Measurements from ENCODE around the gene VAV1.
"Not testable (repeated sequence)": the region's sequence is repeated elsewhere in the genome, so short reads cannot be mapped to it uniquely, and the experiment has no call there.

VAV1 gene

DNA sequence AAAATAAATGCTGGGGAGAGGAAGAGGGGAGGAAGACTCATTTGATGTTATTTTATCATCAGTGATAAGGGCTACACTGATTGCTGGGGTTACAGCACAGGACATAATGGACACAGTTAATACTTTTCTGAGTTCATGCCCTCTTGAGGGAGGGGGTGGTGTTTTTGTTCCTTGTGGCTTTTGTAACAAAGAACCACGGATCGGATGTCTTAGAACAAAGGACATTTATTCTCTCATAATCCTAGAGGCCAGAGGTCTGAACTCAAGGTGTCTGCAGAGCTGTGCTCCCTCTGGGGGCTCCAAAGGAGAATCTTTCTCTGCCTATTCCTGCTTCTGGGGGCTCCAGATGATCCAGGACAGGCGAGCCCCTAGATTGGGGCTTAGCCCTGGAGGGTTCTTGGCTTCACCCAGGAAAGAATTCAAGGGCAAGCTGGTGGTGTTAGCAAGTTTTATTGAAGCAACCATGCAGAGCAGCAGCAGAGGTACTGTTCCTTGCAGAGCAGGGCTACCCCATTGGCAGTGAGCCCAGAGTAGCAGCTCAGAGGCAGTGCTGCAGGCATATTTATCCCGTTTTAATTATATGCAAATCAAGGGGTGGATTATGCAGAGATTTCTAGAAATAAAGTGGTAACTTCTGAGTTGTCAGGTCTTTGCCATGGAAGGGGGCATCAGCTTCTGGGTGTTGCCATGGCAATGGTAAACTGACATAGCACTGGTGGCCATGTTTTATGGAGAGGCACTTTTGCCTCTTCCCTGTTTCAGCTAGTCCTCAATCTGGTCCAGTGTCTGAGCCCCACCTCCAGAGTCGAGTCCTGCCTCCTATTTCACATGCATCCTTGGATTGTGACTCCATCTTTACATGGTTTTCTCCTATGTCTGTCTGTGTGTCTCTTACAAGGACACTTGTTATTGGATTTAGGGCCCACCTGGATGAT is 18.0 kb downstream of the VAV1 start:
- no peak for DNase-seq

- no peak for DNase-seq
Measured at GRCh38 chr19:6791237-6791636, 18.7 kb downstream of the VAV1 start.

- no peak for DNase-seq
Measured at GRCh38 chr19:6793411-6793810, 20.9 kb downstream of the VAV1 start.

GRCh38 chr19:6793973-6794372 is 21.5 kb downstream of the VAV1 start:
- no peak for DNase-seq

DNA sequence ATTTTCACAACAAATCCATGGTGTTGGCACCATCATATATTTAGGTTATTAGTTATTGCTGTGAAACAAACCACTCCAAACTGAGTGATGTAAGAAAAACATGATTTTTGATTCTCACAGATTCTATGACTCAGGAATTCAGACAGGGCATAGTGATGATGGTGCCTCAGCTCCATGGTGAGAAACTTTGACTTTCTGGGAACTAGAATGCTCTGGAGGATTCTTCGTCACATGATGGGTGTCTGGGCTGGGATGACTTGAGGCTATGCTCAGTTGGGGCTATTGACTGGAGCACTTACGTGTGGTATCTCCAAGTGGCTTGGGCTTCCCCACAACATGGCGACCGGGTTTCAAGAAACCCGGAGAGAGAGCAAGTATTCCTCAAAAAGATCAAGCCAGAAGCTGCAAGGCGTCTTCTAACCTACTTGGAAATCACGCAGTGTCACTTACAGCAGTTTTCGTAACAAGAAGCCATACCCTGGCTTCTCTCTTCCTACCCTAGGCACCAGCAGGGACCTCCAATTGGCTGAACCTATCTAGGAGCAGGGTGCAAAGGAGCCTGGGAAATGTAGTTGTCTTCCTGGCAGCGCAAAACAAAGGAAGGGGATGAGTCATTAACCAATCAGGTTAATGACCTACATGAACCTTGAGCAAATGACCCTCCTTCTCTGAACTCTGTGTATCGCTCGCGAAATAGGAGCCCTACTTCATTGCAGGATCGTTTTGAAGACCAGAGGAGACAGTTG is 22.4 kb downstream of the VAV1 start:
- no peak for DNase-seq

- no peak for DNase-seq
Measured at GRCh38 chr19:6796278-6796677, 23.8 kb downstream of the VAV1 start.

DNA sequence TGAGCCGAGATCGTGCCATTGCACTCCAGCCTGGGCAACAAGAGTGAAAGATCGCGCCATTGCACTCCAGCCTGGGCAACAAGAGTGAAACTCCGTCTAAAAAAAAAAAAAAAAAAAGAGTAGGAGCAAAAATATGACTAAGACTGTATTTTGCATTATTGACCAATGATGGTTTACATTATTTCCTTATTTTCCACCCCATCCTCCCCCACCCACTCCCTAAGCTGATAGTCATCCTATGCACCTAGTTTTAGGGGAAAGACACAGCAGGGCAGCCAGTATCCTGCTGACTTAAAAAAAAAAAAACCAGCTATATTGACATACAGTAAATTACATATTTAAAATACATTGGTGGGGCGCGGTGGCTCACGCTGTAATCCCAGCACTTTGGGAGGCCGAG is 25.1 kb downstream of the VAV1 start:
- DNase-seq: no peak

DNA sequence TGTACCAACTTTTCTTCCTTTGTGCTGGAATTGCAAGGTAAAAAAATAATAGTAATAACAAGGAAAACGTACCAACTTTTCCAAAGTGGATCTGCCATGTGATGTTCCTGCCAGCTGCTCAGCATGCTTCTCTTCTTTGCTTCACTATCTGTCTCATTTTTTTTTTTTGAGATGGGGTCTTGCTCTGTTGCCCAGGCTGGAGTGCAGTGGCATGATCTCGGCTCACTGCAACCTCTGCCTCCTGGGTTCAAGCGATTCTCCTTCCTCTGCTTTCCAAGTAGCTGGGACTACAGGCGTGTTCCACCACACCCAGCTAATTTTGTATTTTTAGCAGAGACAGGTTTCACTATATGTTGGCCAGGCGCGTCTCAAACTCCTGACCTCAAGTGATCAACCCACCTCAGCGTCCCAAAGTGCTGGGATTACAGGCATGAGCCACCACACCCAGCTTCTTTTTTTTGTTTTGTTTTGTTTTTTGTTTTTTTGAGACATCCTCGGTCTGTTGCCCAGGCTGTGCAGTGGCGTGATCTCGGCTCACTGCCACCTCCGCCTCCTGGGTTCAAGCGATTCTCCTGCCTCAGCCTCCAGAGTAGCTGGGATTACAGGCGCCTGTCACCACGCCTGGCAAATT is 27.8 kb downstream of the VAV1 start:
- DNase-seq: not testable (repeated sequence)

- DNase-seq: no peak
Measured at GRCh38 chr19:6800991-6801484, 28.5 kb downstream of the VAV1 start.

DNA sequence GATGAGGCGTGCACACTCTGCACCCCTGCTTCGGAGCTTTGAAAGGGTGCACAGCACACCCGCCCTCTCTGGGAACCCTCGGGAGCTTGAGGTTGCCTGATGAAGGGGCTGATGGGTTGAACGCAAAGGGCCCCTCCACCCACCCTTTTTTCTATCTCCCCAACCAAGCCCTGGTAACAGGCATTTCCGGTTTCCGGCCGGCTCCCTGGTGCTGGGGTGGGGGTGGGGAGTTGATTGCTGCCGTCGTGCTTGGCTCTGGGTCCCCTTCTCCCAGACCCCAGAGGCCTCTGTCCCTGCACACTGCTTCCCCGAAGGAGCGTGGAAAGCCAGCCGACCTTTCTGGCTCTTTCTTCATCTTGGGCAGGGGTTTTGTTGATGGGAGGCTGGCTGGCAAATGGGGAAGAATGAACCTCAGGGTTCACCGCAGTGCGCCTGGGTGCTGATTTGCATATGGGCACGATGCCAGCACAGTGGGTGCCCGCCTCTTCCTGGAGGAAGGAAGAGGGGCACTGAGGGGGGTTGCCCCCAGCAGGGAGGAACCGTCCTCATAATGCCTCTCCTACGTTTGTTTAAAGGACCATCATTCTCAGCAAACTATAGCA is 29.1 kb downstream of the VAV1 start:
- DNase-seq: no peak

DNA sequence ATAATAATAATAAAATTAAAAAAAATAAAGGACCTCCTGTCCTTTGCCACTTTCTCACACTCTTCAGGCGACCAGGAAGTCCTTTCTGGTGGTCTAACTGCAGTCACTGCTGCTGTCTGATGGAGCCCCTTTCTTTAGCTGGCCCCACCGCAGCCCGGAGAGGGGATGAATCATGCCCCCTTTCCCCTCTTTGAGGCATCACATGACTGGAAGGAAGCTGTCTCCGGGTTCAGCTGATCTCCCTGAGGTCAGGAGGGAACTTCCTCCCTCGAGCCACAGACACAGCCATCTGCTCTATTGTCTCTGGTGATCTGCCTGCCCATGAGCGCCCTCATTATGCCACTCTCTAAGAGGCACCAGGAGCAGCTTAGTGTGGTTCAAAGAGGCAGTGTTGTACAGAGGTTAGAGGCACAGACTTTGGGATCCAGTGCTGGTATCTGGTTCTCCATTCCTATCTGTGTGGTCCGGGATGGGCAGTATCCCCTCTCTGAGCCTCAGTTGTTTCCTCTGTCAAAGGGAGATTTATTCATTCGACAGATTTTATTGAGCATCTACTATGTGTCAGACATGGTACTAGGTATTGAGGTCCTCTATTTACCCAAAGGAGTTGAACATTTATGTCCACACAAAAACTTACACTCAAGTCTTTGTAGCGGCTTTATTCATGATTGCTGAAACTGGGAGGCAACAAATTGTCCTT is 30.0 kb downstream of the VAV1 start:
- no peak for DNase-seq

GRCh38 chr19:6803036-6803404 is 30.5 kb downstream of the VAV1 start:
- DNase-seq: no peak

- DNase-seq: no peak
Measured at GRCh38 chr19:6806488-6806887, 34.0 kb downstream of the VAV1 start.

DNA sequence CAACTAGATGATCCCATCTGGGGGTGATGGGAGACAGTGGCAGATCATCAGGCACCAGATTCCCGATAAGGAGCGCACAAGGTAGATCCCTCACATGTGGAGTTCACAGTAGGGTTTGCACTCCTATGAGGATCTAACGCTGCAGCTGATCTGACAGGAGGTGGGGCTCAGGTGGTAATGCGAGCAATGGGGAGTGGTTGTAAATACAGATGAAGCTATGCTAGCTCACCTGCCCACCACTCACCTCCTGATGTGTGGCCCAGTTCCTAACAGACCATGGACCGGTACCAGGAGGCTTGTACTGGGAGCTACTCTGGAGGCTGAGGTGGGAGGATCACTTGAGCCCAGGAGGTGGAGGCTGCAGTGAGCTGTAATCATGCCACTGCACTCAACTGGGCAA is 34.8 kb downstream of the VAV1 start:
- DNase-seq: no peak

DNA sequence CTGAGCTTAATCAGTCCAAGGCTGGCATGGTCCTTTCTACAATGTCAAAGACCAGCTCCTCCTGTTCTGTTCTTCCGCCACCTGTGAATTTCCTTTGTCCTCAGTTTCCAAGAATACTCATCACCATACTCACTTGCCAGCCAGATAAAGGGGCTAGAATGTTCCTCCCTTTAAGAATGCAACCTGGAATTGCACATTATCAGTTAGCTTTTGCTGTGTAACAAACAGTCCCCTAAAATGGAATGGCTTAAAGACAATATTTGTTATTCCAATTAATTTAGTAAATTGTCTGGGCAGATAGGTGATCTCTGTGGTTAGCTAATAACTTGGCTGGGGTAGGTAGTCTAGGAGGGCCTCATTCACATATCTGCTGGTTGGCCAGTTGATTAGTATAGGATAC is 36.0 kb downstream of the VAV1 start:
- no peak for DNase-seq

DNA sequence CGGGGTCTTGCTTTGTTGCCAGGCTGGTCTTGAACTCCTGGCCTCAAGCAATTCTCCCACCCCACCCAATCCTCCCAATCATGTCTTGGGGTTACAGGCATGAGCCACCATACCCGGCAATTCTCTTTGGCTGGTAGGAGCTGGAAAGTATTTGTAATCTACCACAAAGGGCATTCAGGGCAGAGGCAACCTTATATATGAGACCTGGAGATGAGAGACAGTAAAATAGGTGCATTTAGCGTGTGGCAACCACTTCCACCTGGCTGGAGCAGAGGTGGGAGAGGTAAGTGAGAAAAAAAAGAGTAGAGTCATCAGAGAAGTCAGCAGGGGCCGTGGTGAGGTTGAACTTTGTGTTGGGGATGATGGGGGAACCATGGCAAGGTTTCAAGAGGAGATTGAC is 36.8 kb downstream of the VAV1 start:
- DNase-seq: no peak

DNA sequence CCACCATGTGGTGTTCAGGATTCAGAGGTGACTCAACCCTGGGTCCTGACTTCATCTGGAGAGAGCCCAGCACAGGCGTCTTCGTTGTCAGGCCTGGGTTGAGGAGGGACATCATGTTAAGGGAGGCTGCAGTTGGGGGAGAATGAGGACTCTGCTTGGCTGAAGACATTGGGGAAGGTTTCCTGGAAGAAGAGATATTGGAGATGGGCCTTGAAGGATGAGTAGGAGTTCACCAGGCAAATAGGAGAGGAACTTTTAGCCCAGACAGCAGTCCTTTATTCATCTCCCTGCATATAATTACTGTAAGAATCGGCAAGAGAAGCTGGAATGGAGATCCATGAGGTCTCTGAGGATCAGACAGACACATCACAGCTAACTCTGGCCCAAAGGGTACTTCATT is 38.9 kb downstream of the VAV1 start:
- DNase-seq: no peak

DNA sequence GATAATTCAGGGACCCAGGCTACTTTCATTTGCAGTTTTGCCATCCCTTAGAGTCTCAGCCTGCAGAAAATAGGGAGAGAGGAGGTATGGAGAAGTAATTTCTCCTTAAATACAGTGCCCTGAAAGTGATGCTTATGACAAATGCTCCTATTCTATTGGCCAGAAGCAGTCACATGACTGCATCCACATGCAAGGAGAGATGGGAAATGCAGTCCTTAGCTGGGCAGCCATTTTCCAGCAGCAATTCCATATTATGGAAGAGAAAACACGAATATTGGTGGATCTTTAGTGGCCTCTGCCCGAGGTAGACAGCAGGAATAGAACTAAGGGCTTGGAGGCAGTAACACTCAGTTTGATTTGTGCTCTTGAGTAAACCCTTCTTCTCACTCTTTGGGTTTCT is 39.4 kb downstream of the VAV1 start:
- DNase-seq: peak; percentile 3

GRCh38 chr19:6812612-6813011 is 40.1 kb downstream of the VAV1 start:
- DNase-seq: no peak

DNA sequence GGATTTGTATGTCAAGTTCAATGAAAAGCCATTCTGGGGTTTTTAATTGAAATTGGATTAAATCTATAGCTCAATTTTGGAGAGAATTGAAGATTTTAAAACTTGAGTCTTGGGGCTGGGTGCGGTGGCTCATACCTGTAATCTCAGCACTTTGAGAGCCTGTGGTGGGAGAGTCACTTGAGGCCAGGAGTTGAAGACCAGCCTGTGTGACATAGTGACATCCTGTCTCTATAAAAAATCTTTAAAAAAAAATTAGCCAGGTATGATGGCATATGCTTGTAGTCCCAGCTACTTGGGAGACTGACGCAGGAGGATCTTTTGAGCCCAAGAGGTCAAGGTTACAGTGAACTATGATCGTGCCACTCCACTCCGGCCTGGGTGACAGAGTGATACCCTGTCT is 41.2 kb downstream of the VAV1 start:
- no peak for DNase-seq

DNA sequence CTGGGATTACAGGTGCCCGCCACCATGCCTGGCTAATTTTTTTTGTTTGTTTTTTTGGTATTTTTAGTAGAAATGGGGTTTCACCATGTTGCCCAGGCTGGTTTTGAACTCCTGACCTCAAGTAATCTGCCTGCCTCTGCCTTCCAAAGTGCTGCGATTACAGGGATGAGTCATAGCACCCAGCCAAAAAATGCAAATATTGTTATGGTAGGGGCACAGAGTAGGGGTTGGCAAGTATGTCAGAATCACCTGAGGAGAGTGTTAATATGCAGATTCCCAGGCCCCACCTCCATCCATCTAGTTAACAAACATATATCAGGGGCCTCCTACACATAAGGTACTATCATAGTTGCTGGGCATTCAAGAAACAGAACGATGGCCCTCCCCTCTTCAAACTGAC is 44.7 kb downstream of the VAV1 start:
- no peak for DNase-seq

GRCh38 chr19:6818246-6818645 is 45.7 kb downstream of the VAV1 start:
- no peak for DNase-seq

- no peak for DNase-seq
Measured at GRCh38 chr19:6819323-6819722, 46.8 kb downstream of the VAV1 start.
